SU-DHL-6 (cell line): ENCODE measurements around the gene PASD1.

Experiments used
- H2AFZ ChIP-seq: fragments of 200-600 bp; sonication (generic); 2 replicates; pipeline ENCODE4 v1.6.1; 2014; ENCODE audit warnings: low read depth, mild to moderate bottlenecking, moderate library complexity, mixed read lengths, antibody characterized with exemption, low read length; ENCODE audit not compliant: severe bottlenecking
- H3F3A ChIP-seq: fragments of 200-600 bp; shearing (Covaris generic); 2 replicates; pipeline ENCODE4 v1.6.0; 2016; ENCODE audit warnings: antibody characterized with exemption, mild to moderate bottlenecking; ENCODE audit not compliant: insufficient read depth
- H3K27ac ChIP-seq: fragments of 200-600 bp; sonication (generic); 2 replicates; pipeline ENCODE4 v1.5.1; 2016; ENCODE audit warnings: low read depth, mild to moderate bottlenecking, low read length, moderate library complexity, mixed read lengths
- H3K27me3 ChIP-seq: fragments of 200-600 bp; sonication (generic), shearing (Covaris generic); 2 replicates; pipeline ENCODE4 v1.6.0; 2014; ENCODE audit warnings: mild to moderate bottlenecking, low read length
- H3K36me3 ChIP-seq: fragments of 200-600 bp; sonication (generic); 2 replicates; pipeline ENCODE4 v1.6.1; 2014; ENCODE audit warnings: mild to moderate bottlenecking, low read length, mixed read lengths
- H3K4me2 ChIP-seq: fragments of 300-600, 200-600 bp; shearing (Covaris generic), sonication (generic); 2 replicates; pipeline ENCODE4 v1.6.0; 2014; ENCODE audit warnings: low read length, low read depth, mild to moderate bottlenecking; ENCODE audit not compliant: poor library complexity, severe bottlenecking
- H3K4me3 ChIP-seq: fragments of 200-600 bp; sonication (generic); 2 replicates; pipeline ENCODE4 v1.5.1; 2014; ENCODE audit warnings: antibody characterized with exemption, low read length, mild to moderate bottlenecking, mixed read lengths; ENCODE audit not compliant: insufficient read depth, poor library complexity, severe bottlenecking
- H3K79me2 ChIP-seq: fragments of 200-600 bp; sonication (generic); 2 replicates; pipeline ENCODE4 v1.6.1; 2014; ENCODE audit warnings: mild to moderate bottlenecking, low read length, moderate library complexity; ENCODE audit not compliant: insufficient read depth
- H3K9ac ChIP-seq: fragments of 200-600 bp; sonication (generic); 2 replicates; pipeline ENCODE4 v1.7.0; 2014; ENCODE audit warnings: mild to moderate bottlenecking, low read length
- H3K9me2 ChIP-seq: fragments of 200-600 bp; sonication (generic); replicated peaks from 2 replicates; pipeline ENCODE4 v1.6.1; 2014; ENCODE audit warnings: low read length; ENCODE audit not compliant: insufficient read depth
- H3K9me3 ChIP-seq: fragments of 200-600 bp; sonication (generic); 2 replicates; pipeline ENCODE4 v1.6.1; 2014; ENCODE audit warnings: low read length, mixed read lengths; ENCODE audit not compliant: insufficient read depth
- H4K20me1 ChIP-seq: fragments of 200-600 bp; sonication (generic); 2 replicates; pipeline ENCODE4 v1.6.1; 2014; ENCODE audit warnings: low read depth, mild to moderate bottlenecking, antibody characterized with exemption, low read length, moderate library complexity, mixed read lengths
- CTCF ChIP-seq: fragments of 200-600 bp; sonication (generic); IDR thresholded peaks from one replicate; pipeline ENCODE4 v1.5.1; 2017; ENCODE audit warnings: antibody characterized with exemption, mild to moderate bottlenecking, low read length, moderate library complexity; ENCODE audit not compliant: insufficient read depth, poor library complexity, severe bottlenecking
- EZH2phosphoT487 ChIP-seq: fragments of 200-600 bp; sonication (generic), shearing (Covaris generic); conservative IDR thresholded peaks from 2 replicates; pipeline ENCODE4 v1.6.1; 2018; ENCODE audit warnings: mild to moderate bottlenecking, antibody characterized with exemption, low read length, moderate library complexity, mixed read lengths

PASD1 gene

GRCh38 chrX:151724563-151725337 lies 161.3 kb downstream of the PASD1 start:
- TF ChIP-seq EZH2phosphoT487 (no peak), CTCF (no peak)
- Histone ChIP-seq H3K9ac (no peak overlapping the region), H3K4me2 (no peak overlapping the region), H4K20me1 (no peaks in the 10 kb centered on the region), H3K9me2 (no peaks in the 10 kb centered on the region), H3K79me2 (no peaks in the 10 kb centered on the region), H3K27ac (no peak overlapping the region), H3K27me3 (no peaks in the 10 kb centered on the region), H3K4me3 (no peak overlapping the region), H3K9me3 (no peaks in the 10 kb centered on the region), H3F3A (no peaks in the 10 kb centered on the region), H2AFZ (no peak overlapping the region), H3K36me3 (no peaks in the 10 kb centered on the region)

GRCh38 chrX:151725338-151725614 lies 161.8 kb downstream of the PASD1 start:
- no peak overlapping the region for H2AFZ ChIP-seq
- no peaks in the 10 kb centered on the region for H3K9me2 ChIP-seq
- H3K27ac ChIP-seq = no peak overlapping the region
- no peaks in the 10 kb centered on the region for H3K27me3 ChIP-seq
- H4K20me1 ChIP-seq = no peaks in the 10 kb centered on the region
- no peak for TF ChIP-seq CTCF
- no peak for TF ChIP-seq EZH2phosphoT487
- no peaks in the 10 kb centered on the region for H3K36me3 ChIP-seq
- no peaks in the 10 kb centered on the region for H3K9me3 ChIP-seq
- H3F3A ChIP-seq = no peaks in the 10 kb centered on the region
- no peak overlapping the region for H3K4me2 ChIP-seq
- no peak overlapping the region for H3K9ac ChIP-seq
- no peaks in the 10 kb centered on the region for H3K79me2 ChIP-seq
- H3K4me3 ChIP-seq = no peak overlapping the region
